Measurements from ENCODE around the gene SHLD1.
"Not testable (repeated sequence)": the region's sequence is repeated elsewhere in the genome, so short reads cannot be mapped to it uniquely, and the experiment has no call there.

Gene SHLD1

DNA sequence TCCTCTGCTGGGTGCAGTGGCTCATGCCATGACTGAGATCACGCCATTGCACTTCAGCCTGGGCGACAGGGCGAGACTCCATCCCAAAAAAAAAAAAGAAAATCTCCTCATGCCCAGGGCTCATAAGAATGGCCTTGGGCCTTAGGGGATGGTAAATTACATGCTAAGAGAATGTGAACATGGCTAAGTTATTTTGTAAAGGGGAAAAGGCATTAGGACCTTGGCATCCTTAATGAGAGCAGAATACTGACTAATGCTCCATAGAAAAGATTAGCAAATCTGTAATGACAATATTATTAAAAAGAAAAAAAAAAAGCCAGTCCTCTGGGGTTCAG lies 12.6 kb upstream of the SHLD1 start:
- no peak for DNase-seq

DNA sequence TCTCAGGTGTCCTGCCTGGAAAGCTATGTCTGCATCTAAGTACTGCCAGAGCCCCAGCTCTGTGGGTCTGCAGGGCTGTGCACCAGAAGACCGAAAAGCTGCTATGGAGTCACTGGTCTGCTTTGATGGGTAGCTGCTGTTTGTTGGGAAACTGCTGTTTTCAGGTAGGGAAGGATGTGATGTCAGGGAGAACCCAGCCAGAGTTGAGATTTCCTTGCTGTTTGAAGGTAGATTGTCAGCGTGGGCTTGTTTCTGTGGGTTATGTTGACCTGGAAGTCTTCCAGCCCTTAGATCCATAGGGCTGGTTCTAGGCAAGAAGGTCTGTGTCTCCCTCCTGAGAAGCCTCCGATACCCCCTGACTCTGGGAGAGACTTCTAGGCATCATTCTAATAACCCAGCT lies 12.2 kb upstream of the SHLD1 start:
- DNase-seq = peak; percentile 22

DNA sequence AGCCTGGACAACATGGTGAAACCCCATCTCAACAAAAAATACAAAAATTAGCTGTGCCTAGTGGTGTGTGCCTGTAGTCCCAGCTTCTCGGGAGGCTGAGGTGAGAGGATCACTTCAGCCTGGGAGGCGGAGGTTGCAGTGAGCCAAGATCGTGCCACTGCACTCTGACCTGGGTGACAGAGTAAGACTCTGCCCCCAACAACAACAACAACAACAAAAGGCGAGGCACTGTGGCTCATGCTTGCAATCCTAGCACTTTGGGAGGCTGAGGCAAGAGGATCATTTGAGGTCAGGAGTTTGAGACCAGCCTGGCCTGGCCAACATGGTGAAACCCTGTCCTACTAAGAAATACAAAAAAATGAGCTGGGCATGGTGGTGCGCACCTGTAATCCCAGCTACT lies 9.6 kb upstream of the SHLD1 start:
- not testable (repeated sequence) for DNase-seq

DNA sequence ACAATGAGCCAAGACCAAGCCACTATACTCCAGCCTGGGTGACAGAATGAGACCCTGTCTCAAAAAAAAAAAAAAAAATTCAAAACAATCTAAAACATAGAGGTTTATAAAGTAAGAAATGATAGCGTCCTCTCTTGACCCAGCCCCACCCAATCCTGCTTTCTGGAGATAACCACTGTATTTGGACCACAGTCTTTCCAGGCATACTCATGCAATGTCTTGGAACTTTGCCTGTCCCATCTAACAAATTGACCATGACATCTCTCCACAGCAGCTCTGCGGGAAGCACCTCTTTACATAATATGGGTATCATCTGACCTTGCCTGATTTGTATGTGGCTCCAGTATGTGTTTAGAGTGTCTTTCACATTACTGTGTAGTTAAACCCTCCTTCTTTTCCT lies 9.1 kb upstream of the SHLD1 start:
- no peak for DNase-seq

DNA sequence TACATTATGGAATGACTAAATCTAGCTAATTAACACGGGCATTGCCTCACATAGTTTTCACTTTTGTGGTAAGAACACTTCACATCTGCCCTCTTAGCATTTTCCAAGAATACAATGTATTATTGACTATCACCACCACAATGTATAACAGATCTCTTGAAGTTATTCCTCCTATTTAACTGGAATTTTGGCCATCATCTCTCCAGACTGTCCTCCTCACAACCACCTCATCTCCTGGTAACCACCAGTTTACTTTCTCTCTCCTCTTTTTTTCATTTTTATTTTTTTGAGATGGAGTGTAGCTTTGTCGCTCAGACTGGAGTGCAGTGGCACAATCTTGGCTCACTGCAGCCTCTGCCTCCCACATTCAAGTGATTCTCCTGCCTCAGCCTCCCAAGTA lies 8.2 kb upstream of the SHLD1 start:
- no peak for DNase-seq

DNA sequence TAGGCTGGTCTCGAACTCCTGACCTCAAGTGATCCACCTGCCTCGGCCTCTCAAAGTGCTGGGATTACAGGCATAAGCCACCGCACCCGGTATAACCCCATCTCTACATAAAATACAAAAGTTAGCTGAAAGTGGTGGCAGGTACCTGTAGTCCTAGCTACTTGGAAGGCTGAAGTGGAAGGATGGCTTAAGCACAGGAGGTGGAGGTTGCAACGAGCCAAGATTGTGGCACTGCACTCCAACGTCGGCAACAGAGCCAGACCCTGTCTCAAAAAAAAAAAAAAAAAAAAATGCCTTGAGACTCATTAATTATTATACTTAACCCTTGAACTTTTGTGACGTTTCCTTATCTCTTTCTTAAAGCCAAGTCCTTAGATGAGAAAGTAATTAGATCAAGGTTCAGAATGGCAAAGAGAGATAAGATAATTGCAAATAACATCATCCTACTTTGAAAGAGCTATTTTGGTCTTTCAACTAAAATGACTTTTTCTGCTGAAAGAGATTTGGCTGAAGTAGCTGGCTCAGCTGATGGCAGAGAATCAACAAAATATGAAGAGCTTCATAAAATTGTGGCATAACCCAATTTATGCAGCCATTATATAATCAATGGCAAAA lies 4.7 kb upstream of the SHLD1 start:
- no peak for DNase-seq

DNA sequence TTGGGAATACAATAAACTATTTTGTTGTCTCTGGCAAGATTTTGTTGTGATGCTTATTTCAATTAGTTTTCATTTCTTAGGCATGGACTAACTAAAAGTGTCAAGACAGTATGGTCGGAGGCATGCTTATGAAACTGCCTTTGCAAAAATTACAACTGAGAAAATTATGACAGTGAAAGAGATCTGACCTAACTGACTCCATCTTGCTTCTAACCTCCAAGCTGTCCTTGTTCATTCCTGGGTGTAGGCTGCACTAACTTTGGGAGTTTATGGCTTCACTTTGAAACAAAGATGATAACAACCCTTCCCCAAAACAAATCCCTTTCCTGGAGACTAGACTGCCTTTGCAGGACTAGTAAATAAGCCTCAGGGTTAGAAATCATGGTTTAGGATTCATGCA lies 4.1 kb upstream of the SHLD1 start:
- no peak for DNase-seq

DNA sequence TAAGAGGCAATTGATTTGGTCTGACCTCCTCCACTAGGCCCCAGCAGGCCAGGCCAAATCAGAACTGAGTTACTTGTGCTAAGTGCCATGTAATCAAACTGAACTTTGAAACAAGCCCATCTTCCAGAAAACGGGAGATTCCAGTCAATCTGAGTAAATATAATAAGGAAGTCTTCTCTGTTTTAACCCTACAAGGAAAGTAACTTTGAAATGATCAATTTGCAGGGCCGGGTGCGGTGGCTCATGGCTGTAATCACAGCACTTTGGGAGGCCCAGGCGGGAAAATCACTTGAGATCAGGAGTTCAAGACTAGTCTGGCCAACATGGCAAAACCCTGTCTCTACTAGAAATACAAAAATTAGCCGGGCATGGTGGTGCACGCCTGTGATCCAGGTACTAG lies 2.0 kb upstream of the SHLD1 start:
- DNase-seq = no peak

DNA sequence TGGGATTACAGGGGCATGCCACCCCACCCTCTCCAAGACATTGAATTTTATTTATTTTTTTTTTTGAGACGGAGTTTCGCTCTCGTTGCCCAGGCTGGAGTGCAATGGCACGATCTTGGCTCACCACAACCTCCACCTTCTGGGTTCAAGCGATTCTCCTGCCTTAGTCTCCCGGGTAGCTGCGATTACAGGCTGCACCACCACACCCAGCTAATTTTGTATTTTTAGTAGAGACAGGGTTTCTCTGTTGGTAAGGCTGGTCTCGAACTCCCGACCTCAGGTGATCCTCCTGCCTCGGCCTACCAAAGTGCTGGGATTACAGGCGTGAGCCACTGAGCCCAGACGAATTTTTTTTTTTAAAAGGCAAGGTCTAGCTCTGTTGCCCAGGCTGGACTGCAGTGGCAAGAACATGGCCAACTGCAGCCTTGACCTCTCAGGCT lies 669 bp upstream of the SHLD1 start:
- not testable (repeated sequence) for DNase-seq

DNA sequence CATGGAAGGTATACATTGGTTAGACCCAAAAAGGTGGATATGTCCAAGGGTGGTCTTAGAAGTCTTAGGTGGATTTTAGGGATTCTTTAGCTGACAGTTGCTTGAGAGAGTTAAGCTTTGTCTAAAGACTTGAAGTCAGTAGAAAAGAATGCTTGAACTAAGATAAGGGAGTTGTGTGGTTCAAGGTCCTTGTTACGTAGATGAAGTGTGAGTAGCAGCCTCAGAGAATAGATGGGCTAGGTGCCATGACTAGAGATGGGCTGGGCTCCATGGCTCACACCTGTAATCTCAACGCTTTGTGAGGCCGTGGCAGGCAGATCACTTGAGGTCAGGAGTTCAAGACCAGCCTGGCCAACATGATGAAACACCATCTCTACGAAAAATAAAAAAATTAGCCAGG lies 1.7 kb downstream of the SHLD1 start:
- no peak for DNase-seq

DNA sequence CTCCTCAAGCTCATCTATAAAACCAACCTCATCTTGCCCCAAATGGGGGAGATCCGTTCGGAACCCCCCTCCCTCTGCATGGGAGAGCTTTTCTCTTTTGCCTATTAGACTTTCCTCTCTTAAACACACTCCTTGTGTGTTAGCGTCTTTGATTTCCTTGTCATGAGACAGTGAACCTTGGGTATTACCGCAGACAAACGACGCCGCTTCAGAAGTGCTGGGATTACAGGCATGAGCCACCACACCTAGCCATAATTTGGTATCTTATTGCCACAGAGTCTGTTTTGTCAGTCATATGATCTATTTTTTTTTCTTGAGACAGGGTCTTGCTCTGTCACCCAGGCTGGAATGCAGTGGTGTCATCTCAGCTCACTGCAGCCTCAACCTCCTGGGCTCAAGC lies 3.6 kb downstream of the SHLD1 start:
- DNase-seq = no peak

DNA sequence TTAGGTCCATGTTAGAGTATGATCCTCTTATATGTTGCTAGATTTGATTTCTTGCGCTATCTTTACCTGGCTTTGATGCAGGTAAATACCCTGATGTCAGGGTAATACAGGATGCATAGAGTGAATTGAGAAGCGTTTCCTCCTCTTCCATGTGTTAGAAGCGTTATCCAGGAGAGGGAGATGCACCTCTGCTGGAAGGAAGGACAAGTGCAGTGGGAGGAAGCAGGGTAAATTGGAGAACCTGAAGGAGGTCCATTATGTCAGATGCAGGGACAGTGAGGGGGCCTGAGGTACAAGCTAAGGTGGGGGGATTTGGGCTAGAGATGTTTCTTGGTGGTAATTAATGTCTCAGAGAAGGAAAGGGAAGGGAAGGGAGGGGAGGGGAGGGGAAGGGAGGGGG lies 7.7 kb downstream of the SHLD1 start:
- no peak for DNase-seq

DNA sequence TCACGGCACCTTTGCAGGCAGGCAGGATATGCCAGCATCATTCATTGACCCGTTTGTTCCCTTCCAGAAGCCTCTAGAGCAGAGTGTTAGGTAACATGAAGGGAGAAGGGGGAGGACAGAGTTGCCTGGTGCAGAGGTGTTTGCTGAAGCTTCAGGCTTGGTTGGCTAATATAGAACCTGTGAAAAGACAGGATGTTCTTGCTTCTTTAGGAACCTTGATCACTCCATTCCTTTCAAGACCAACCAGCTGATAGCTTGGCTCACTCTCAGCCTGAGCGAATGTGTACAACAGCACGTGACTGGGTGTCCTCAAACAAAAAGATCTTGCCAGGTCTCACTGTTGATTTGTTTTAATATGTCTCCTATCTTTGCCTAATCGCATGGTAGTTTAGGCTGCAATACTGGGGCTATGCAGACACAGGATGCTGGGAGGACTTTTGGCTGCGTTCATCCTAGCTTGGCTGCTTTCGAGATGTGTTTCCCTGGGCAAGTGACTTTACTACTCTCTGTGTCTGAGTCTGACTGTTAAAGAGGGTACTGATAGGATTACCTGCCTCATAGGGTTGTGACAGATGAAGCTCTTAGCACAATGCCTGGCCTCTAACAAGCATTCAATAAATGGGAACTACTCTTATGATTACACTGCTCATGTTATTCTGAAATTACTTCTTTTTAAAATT lies 16.0 kb downstream of the SHLD1 start:
- DNase-seq = no peak

DNA sequence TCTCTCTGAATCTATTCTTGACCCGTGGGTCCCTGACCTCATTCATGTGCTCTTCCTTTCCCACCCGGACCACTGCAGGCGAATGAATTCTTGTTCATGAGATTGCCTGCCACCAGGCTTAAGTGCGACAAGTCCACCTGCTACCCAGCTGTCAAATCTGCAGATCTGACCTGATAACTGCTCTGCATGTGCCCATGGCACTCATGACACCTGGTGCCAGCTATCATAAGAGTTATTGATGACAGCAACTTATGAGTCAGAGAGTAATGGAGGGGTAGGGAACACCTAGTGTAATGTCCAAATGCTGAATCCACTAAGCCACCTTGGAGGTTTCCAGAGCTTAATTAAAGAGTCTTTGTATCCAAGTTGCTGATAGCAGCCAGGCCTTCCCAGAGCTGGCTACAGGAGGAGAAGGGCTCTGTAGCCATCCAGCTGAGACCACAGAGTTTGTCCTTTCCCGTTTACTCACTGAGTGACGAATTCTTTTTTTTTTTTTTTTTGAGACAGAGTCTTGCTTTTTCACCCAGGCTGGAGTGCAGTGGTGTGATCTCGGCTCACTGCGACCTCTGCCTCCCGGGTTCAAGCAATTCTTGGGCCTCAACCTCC lies 17.4 kb downstream of the SHLD1 start:
- no peak for DNase-seq

DNA sequence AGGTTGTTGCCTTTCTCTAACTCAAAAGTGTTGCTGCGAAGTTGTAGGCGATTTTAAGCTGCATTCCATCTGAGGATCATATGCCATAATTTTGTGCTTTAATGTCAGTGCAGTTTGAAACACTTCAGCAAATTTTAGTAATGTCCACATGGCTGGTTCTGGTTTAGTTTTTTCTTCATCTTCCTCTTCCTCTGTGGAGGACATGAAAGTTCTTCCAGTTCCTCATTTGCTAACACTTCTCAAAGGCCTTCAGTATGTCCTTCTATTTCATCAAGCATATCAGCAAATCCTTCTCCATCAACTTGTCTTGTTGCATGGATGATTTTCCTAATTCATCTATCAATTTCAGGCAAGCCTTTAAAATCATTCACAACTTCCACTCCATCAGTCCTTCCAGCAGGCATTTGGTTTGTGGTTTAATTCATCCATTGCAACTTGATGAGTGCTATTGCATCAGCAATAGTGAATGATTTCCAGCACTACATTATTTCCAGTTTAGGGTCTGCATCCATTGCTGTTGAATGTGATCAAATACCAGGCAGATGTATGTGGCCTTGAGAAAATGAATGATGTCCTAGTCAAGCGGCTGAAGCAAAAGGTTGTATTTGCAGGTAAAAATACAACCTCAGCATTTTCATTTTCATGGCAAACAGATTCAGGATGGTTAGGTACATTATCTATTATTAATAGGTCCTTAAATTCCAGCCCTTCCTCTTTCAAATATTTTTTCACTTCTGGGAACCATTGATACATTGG lies 20.2 kb downstream of the SHLD1 start:
- no peak for DNase-seq

DNA sequence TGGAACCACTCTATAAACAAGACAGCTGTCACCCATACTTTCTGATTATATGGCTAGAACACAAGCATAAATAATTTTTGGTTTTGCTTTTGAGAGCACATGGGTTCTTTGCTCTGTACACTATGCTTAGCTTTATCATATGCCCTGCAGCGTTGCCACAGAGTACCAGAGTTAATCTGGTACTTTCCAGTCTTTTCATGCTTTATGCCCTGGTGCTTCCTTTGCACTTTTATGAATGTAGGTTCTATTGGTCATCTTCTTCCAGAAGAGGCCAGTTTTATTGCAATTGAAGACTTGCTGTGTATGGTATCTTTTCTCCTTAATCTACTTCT lies 20.8 kb downstream of the SHLD1 start:
- no peak for DNase-seq

DNA sequence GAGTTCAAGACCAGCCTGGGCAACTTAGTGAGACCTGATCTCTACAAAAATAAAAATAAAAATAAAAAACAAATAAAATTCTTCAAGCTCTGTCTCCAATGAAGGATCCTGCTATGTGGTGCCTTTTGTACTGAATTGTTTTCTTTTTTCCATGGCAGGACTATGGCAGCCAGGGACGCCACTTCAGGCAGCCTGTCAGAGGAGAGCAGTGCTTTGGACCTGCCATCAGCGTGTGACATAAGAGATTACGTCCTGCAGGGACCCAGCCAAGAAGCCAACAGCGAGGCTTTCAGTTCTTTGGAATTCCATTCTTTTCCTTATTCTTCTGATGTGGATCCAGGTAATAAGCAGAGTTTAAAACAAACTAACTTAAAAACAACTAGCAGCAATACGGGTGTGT lies 22.5 kb downstream of the SHLD1 start:
- DNase-seq = no peak

DNA sequence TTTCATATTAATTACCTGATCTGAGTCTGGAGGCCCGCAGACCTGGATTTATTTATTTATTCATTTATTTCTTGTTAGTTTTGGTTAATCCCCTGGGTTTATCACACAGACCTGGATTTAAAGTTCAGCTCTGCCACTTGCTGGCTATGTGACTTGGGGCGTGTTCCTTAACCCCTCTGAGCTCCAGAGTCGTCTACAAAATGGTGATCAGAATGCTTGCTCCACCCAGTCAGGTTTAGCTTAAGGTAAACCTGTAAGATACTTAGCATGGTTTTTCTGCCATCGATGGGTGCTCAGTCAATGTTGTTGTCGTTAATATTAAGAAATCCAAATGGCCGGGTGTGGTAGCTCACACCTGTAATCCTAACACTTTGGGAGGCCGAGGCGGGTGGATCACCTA lies 23.4 kb downstream of the SHLD1 start:
- no peak for DNase-seq

DNA sequence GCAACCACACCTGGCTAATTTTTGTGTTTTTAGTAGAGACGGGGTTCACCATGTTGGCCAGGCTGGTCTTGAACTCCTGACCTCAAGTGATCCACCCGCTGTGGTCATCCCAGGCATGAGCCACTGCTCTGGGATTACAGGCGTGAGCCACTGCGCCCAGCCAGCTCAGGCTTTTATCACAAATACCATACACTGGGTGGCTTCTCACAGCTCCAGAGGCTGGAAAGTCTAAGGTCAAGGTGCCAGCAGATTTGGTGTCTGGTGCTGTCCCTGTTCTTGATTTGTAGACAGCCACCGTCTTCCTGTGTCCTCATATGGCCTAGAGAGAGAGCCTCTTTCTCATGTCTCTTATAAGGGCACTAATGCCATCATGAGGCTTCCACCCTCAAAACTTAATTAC lies 25.9 kb downstream of the SHLD1 start:
- DNase-seq = no peak

DNA sequence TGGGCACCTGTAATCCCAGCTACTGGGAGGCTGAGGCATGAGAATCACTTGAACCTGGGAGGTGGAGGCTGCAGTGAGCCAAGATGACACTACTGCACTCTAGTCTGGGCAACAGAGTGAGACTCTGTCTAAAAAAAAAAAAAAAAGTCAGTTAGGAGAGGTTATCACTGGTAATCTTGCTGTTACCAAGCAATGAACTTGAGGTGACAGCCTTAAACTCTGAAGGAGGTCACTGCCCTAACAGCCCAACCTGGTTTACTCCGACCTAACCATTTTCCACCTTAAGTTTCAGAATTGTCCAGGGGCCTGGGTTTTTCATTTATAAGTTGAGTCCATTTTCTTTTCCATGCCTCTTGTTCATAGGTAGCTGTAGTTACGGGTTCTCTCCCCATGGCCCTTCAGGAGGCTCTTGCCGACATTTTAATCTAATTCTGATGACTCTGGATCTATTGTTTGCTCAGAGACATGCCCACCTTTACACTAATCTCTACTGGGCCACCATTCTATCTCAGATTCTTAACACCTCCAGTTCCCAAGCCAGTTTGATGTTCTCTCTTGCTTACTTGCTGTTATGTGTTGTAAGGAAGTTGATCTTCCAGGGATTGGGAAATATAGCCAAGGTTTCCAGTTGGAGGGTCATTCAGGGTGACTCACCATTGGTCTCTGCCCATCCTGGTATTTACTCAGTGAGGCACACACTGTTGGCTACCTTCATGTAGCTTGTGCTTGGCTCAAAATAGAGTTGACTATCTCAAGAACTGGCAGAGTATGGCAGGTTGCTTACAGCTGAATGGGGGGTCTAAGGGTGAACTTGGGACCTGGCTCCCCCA lies 29.1 kb downstream of the SHLD1 start:
- DNase-seq = no peak

DNA sequence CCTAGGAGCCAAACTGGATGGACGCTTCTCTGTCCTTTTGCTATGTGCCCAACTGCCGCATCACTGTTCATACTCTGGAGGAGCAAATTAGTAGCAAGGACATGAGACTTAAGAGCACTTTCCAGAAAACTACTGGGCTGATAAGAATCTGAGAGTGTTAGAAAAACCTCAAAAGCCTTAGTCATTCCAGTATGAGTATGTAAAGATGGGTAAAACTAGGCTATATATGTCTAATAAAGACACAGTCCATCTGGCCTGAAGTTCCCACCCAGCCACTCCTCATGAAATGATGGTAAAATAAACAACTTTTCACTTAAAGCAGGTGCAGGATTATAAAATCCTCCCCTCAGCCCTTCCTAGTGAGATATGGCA lies 30.6 kb downstream of the SHLD1 start:
- DNase-seq = no peak

DNA sequence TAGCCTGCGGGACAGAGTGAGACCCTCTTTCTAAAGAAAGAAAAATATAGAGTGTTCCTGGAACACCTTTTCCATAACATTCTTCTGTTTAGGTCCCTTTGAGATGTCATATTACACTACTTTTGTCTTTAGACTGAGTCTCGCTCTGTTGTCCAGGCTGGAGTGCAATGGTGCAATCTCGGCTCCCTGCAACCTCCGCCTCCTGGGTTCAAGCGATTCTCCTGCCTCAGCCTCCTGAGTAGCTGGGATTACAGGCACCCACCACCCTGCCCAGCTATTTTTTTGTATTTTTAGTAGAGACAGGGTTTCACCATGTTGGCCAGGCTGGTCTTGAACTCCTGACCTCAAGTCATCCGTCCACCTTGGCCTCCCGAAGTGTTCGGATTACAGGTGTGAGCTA lies 31.2 kb downstream of the SHLD1 start:
- not testable (repeated sequence) for DNase-seq

Data from activated T-cell treated with anti-CD3 and anti-CD28 coated beads, Interleukin-2, amount 50 U/mL, for 1 hour (primary cell).